HCEC 1CT (cell line): Measurements from ENCODE around the gene PKD1L1.

Experiments used
- DNase-seq: peaks from one replicate; pipeline ENCODE4 v3.0.0-alpha.2; 2017

Gene PKD1L1

GRCh38 chr7:47787249-47788069, 160.8 kb downstream of the PKD1L1 start:
- DNase-seq: no peak

- DNase-seq: peak; percentile 99
Measured at GRCh38 chr7:47786557-47787248, 161.6 kb downstream of the PKD1L1 start.

GRCh38 chr7:47785923-47786556, 162.2 kb downstream of the PKD1L1 start:
- no peak for DNase-seq

GRCh38 chr7:47783456-47784223, 164.6 kb downstream of the PKD1L1 start:
- peak; percentile 96 for DNase-seq

- no peak for DNase-seq
Measured at GRCh38 chr7:47782792-47783191, 165.5 kb downstream of the PKD1L1 start.

- DNase-seq: no peak
Measured at GRCh38 chr7:47782022-47782421, 166.2 kb downstream of the PKD1L1 start.

- no peak for DNase-seq
Measured at GRCh38 chr7:47780555-47780954, 167.7 kb downstream of the PKD1L1 start.

GRCh38 chr7:47779341-47779771, 168.9 kb downstream of the PKD1L1 start:
- DNase-seq: no peak

GRCh38 chr7:47778153-47778661, 170.1 kb downstream of the PKD1L1 start:
- DNase-seq: no peak

- DNase-seq: no peak
Measured at GRCh38 chr7:47777531-47778152, 170.6 kb downstream of the PKD1L1 start.

- DNase-seq: no peak
Measured at GRCh38 chr7:47776335-47776734, 171.9 kb downstream of the PKD1L1 start.

GRCh38 chr7:47775238-47775637, 173.0 kb downstream of the PKD1L1 start:
- DNase-seq: no peak

GRCh38 chr7:47772492-47772891, 175.8 kb downstream of the PKD1L1 start:
- DNase-seq: no peak

- DNase-seq: no peak
Measured at GRCh38 chr7:47771990-47772360, 176.3 kb downstream of the PKD1L1 start.

- DNase-seq: no peak
Measured at GRCh38 chr7:47771336-47771989, 176.8 kb downstream of the PKD1L1 start.

- no peak for DNase-seq
Measured at GRCh38 chr7:47766126-47766525, 182.1 kb downstream of the PKD1L1 start.

- DNase-seq: no peak
Measured at GRCh38 chr7:47765373-47765979, 182.8 kb downstream of the PKD1L1 start.

- DNase-seq: no peak
Measured at GRCh38 chr7:47764746-47765145, 183.5 kb downstream of the PKD1L1 start.

GRCh38 chr7:47763063-47763974, 184.9 kb downstream of the PKD1L1 start:
- DNase-seq: peak; percentile 95

GRCh38 chr7:47762746-47763062, 185.6 kb downstream of the PKD1L1 start:
- no peak for DNase-seq
